ENCODE results near the gene MEF2B. TPM values are rescaled to one million over a fixed set of nuclear protein-coding genes. Genes with fewer than 3 reads are reported as not detected.
"Not testable (repeated sequence)": the region's sequence is repeated elsewhere in the genome, so short reads cannot be mapped to it uniquely, and the experiment has no call there.

Gene MEF2B
- total RNA-seq, 1 experiment from 2014 or later = 1.1 TPM

DNA sequence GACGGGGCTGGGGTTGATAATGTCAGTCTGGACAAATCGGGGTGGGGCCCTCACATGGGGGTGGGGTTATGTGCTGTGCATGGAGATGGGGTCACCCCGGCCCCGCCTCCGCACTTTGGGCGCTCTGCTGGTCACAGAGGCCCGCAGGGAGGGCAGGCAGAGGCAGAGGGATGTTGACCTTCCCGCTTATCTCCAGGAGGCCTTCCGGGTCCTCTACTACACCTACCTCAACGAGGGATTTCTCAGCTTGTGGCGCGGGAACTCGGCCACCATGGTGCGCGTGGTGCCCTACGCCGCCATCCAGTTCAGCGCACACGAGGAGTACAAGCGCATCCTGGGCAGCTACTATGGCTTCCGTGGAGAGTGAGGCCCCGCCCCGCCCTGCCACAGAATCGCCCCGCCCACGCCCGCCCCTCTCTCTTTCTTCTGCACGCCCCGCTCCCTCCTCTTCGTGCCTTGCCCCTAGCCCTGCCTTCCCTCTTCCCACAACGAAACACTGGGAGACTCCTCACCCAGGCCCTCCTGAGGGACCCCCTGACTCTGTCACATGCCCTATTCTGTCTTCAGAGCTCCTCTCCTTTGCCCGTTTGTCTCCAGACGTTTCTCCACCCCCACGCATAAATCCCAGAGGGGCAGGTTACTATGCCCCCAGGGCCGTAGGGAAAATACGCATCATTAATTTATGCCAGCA, 64.6 kb downstream of the MEF2B start:
- no peaks in the 10 kb centered on the region for H3K36me3 ChIP-seq (ENCODE audit: control insufficient read depth, insufficient read depth, low read length)
- ChIA-PET POLR2A (no interaction called here), CTCF (interaction anchor here (0.7 kb wide), 1 partner anchor 48 kb away, joined by 3 read pairs; no protein-coding TSS in a partner anchor)
- peak overlapping the region in 1 of 2 experiments; percentile 26; a peak in 1 of 4 replicates for H3K4me3 ChIP-seq (ENCODE audit: low read depth in 2 of 2, low read length in 2 of 2)
- no peaks in the 10 kb centered on the region for H3K27me3 ChIP-seq (ENCODE audit: control insufficient read depth, insufficient read depth, low read length)
- no peak for DNase-seq (ENCODE audit: low read depth, low spot score)
- in situ Hi-C loops (cut with HindIII; ENCODE audit: low pct_unique_long_range_greater_than_20kb, low sequenced_read_pairs) (no loop called here), intact Hi-C loops (cut with micrococcal nuclease; ENCODE audit: unreplicated experiment) (no loop called here)
- no peaks in the 10 kb centered on the region for H3K4me1 ChIP-seq (ENCODE audit: control insufficient read depth, insufficient read depth, low read length)
- TF ChIP-seq POLR2AphosphoS5 (IDR thresholded peaks at IDR 0.05; ENCODE audit: low read depth, low read length) (no peak), TCF7L2 (IDR thresholded peaks at IDR 0.05; ENCODE audit: low read depth, low read length) (no peak), SIN3A (IDR thresholded peaks at IDR 0.05; ENCODE audit: borderline replicate concordance, insufficient read depth, low read depth, low read length) (no peak)
- TF ChIP-seq, protein P1, sequence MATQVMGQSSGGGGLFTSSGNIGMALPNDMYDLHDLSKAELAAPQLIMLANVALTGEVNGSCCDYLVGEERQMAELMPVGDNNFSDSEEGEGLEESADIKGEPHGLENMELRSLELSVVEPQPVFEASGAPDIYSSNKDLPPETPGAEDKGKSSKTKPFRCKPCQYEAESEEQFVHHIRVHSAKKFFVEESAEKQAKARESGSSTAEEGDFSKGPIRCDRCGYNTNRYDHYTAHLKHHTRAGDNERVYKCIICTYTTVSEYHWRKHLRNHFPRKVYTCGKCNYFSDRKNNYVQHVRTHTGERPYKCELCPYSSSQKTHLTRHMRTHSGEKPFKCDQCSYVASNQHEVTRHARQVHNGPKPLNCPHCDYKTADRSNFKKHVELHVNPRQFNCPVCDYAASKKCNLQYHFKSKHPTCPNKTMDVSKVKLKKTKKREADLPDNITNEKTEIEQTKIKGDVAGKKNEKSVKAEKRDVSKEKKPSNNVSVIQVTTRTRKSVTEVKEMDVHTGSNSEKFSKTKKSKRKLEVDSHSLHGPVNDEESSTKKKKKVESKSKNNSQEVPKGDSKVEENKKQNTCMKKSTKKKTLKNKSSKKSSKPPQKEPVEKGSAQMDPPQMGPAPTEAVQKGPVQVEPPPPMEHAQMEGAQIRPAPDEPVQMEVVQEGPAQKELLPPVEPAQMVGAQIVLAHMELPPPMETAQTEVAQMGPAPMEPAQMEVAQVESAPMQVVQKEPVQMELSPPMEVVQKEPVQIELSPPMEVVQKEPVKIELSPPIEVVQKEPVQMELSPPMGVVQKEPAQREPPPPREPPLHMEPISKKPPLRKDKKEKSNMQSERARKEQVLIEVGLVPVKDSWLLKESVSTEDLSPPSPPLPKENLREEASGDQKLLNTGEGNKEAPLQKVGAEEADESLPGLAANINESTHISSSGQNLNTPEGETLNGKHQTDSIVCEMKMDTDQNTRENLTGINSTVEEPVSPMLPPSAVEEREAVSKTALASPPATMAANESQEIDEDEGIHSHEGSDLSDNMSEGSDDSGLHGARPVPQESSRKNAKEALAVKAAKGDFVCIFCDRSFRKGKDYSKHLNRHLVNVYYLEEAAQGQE (IDR thresholded peaks at IDR 0.05; ENCODE audit: insufficient read depth in 1 of 2, low read depth in 2 of 2, low read length in 1 of 2) = no peak
- TF ChIP-seq, protein P2, sequence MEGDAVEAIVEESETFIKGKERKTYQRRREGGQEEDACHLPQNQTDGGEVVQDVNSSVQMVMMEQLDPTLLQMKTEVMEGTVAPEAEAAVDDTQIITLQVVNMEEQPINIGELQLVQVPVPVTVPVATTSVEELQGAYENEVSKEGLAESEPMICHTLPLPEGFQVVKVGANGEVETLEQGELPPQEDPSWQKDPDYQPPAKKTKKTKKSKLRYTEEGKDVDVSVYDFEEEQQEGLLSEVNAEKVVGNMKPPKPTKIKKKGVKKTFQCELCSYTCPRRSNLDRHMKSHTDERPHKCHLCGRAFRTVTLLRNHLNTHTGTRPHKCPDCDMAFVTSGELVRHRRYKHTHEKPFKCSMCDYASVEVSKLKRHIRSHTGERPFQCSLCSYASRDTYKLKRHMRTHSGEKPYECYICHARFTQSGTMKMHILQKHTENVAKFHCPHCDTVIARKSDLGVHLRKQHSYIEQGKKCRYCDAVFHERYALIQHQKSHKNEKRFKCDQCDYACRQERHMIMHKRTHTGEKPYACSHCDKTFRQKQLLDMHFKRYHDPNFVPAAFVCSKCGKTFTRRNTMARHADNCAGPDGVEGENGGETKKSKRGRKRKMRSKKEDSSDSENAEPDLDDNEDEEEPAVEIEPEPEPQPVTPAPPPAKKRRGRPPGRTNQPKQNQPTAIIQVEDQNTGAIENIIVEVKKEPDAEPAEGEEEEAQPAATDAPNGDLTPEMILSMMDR (IDR thresholded peaks at IDR 0.05) = no peak
- no peak overlapping the region for H3K27ac ChIP-seq (ENCODE audit: low read length)
- ATAC-seq = peak; percentile 48; the same call in 1 of the 2 replicates
- no TSS peak for BruUV-seq (replicated peaks)
- no peaks in the 10 kb centered on the region for H3K9me3 ChIP-seq (ENCODE audit: control insufficient read depth, insufficient read depth, low read depth, low read length)

DNA sequence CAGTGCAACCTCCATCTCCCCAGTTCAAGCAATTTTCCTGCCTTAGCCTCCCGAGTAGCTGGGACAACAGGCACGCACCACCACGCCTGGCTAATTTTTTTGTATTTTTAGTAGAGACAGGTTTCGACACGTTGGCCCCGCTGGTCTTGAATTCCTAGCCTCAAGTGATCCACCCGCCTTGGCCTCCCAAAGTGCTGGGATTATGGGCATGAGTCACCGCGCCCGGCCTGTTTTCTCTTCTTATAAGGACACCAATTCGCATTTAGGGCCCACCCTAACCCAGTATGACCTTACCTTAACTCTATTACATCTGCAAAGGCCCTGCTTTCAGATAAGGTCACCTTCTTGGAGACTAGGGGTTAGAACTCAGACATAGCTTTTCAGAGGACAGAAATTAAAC, 66.9 kb downstream of the MEF2B start:
- H3K9me3 ChIP-seq (ENCODE audit: control insufficient read depth, insufficient read depth, low read depth, low read length) = no peaks in the 10 kb centered on the region
- DNase-seq (ENCODE audit: low read depth, low spot score) (no peak), ATAC-seq (no peak)
- no peaks in the 10 kb centered on the region for H3K36me3 ChIP-seq (ENCODE audit: control insufficient read depth, insufficient read depth, low read length)
- CTCF ChIA-PET = no interaction called here
- TF ChIP-seq SIN3A (IDR thresholded peaks at IDR 0.05; ENCODE audit: borderline replicate concordance, insufficient read depth, low read depth, low read length) (no peak), TCF7L2 (IDR thresholded peaks at IDR 0.05; ENCODE audit: low read depth, low read length) (no peak), POLR2AphosphoS5 (IDR thresholded peaks at IDR 0.05; ENCODE audit: low read depth, low read length) (no peak)
- TF ChIP-seq, protein P2 (IDR thresholded peaks at IDR 0.05) = no peak
- TF ChIP-seq, protein P1 (IDR thresholded peaks at IDR 0.05; ENCODE audit: insufficient read depth in 1 of 2, low read depth in 2 of 2, low read length in 1 of 2) = no peak
- in situ Hi-C loops (cut with HindIII; ENCODE audit: low pct_unique_long_range_greater_than_20kb, low sequenced_read_pairs) (no loop called here), intact Hi-C loops (cut with micrococcal nuclease; ENCODE audit: unreplicated experiment) (no loop called here)
- no peak overlapping the region for H3K4me3 ChIP-seq (ENCODE audit: low read depth in 2 of 2, low read length in 2 of 2)
- no peaks in the 10 kb centered on the region for H3K27me3 ChIP-seq (ENCODE audit: control insufficient read depth, insufficient read depth, low read length)
- no peak overlapping the region for H3K27ac ChIP-seq (ENCODE audit: low read length)
- no peaks in the 10 kb centered on the region for H3K4me1 ChIP-seq (ENCODE audit: control insufficient read depth, insufficient read depth, low read length)
- POLR2A ChIA-PET = no interaction called here
- BruUV-seq (replicated peaks) = no TSS peak

DNA sequence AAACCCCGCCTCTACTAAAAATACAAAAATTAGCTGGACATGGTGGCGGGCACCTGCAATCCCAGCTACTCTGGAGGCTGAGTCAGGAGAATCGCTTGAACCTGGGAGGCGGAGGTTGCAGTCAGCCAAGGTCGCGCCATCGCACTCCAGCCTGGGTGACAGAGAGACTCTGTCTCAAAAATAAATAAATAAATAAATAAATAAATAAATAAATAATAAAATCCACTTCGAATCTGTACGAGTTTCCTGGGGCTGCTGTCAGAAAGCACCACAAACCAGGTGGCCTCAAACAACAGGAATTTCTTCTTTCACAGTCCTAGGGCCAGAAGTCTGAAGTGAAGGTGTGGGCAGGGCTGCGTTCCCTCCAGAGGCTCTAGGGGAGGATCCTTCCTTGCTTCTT, 67.5 kb downstream of the MEF2B start:
- H3K36me3 ChIP-seq (ENCODE audit: control insufficient read depth, insufficient read depth, low read length); in situ Hi-C loops (cut with HindIII; ENCODE audit: low pct_unique_long_range_greater_than_20kb, low sequenced_read_pairs); intact Hi-C loops (cut with micrococcal nuclease; ENCODE audit: unreplicated experiment); H3K9me3 ChIP-seq (ENCODE audit: control insufficient read depth, insufficient read depth, low read depth, low read length); BruUV-seq (replicated peaks); H3K4me1 ChIP-seq (ENCODE audit: control insufficient read depth, insufficient read depth, low read length); POLR2A ChIA-PET; DNase-seq (ENCODE audit: low read depth, low spot score); H3K27me3 ChIP-seq (ENCODE audit: control insufficient read depth, insufficient read depth, low read length); H3K4me3 ChIP-seq (ENCODE audit: low read depth in 2 of 2, low read length in 2 of 2); H3K27ac ChIP-seq (ENCODE audit: low read length); CTCF ChIA-PET; ATAC-seq: not testable (repeated sequence)

Measured in Panc1 (cell line).